ENCODE data around the gene NFKBIE. TPM values are rescaled to one million over a fixed set of nuclear protein-coding genes. Genes with fewer than 3 reads are reported as not detected.
A peak's percentile ranks its signal among the peaks of the same experiment; 100 is the strongest.

Gene NFKBIE
- total RNA-seq, 1 experiment from 2014 or later, result 9.7 TPM

GRCh38 chr6:44246663-44247337 is 18.6 kb downstream of the NFKBIE start, which contains the start of gene HSP90AB1:
HSP90AB1 (plus strand) TSS chr6:44247101; CDS start chr6:44248630, 1,529 bp downstream.
- Histone ChIP-seq H3K56ac (ENCODE audit: insufficient read length, low read depth, low read length) (no peak within 1 kb of the TSS), H3K23ac (ENCODE audit: insufficient read length, low read depth, low read length) (no peak within 1 kb of the TSS), H3K23me2 (ENCODE audit: insufficient read length, low read depth, low read length, poor library complexity, severe bottlenecking) (peaks cover 10% of the 10 kb centered on the region), H3K4ac (ENCODE audit: low read depth, low read length) (no peak within 1 kb of the TSS; the same call in 1 of the 2 replicates), H3K4me1 (ENCODE audit: insufficient read depth, low read length) (peaks cover 12% of the 10 kb centered on the region; the same call in 1 of the 2 replicates), H4K5ac (ENCODE audit: insufficient read length, low read depth, low read length) (no peak within 1 kb of the TSS), H3K27ac (ENCODE audit: insufficient read length, low read depth, low read length) (no peak within 1 kb of the TSS), H2BK20ac (ENCODE audit: low read depth, low read length, poor library complexity, severe bottlenecking) (no peak within 1 kb of the TSS), H4K20me1 (ENCODE audit: control insufficient read depth, insufficient read depth, insufficient read length) (no peaks in the 10 kb centered on the region), H3K18ac (ENCODE audit: insufficient read length, low read depth, low read length) (peak within 1 kb of the TSS; percentile 86), H3K9me3 (ENCODE audit: control insufficient read depth, low read depth, low read length) (no peaks in the 10 kb centered on the region), H3K79me2 (ENCODE audit: insufficient read depth, low read length) (peaks cover 27% of the 10 kb centered on the region), H2BK120ac (ENCODE audit: low read depth, low read length, poor library complexity, severe bottlenecking) (no peak within 1 kb of the TSS), H2BK12ac (ENCODE audit: insufficient read length, low read depth, low read length) (no peak within 1 kb of the TSS), H2AFZ (ENCODE audit: low read length) (no peak within 1 kb of the TSS), H3K79me1 (ENCODE audit: insufficient read depth, low read depth, low read length, poor library complexity, severe bottlenecking) (no peaks in the 10 kb centered on the region), H3K9ac (ENCODE audit: extremely low read depth, insufficient read length, low read length) (peak within 1 kb of the TSS; percentile 98), H3T11ph (ENCODE audit: low read length) (no peak within 1 kb of the TSS), H4K8ac (replicated peaks; ENCODE audit: insufficient read length, low read depth, low read length) (no peak within 1 kb of the TSS), H2AK5ac (ENCODE audit: insufficient read length, low read length) (no peak within 1 kb of the TSS), H3K14ac (ENCODE audit: insufficient read depth, low read length) (peak within 1 kb of the TSS; percentile 86), H2BK15ac (ENCODE audit: low read depth, low read length) (no peak within 1 kb of the TSS), H3K27me3 (ENCODE audit: insufficient read depth, low read length) (no peaks in the 10 kb centered on the region), H2BK5ac (ENCODE audit: insufficient read length, low read length) (no peak within 1 kb of the TSS), H3K4me2 (ENCODE audit: insufficient read depth, insufficient read length, low read length) (peak within 1 kb of the TSS; percentile 76), H4K91ac (ENCODE audit: insufficient read length, low read depth, low read length) (no peak within 1 kb of the TSS)
- TF ChIP-seq, protein P1, sequence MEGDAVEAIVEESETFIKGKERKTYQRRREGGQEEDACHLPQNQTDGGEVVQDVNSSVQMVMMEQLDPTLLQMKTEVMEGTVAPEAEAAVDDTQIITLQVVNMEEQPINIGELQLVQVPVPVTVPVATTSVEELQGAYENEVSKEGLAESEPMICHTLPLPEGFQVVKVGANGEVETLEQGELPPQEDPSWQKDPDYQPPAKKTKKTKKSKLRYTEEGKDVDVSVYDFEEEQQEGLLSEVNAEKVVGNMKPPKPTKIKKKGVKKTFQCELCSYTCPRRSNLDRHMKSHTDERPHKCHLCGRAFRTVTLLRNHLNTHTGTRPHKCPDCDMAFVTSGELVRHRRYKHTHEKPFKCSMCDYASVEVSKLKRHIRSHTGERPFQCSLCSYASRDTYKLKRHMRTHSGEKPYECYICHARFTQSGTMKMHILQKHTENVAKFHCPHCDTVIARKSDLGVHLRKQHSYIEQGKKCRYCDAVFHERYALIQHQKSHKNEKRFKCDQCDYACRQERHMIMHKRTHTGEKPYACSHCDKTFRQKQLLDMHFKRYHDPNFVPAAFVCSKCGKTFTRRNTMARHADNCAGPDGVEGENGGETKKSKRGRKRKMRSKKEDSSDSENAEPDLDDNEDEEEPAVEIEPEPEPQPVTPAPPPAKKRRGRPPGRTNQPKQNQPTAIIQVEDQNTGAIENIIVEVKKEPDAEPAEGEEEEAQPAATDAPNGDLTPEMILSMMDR (conservative IDR thresholded peaks at IDR 0.05), result no peak
- DNase-seq, result peak; percentile 97
- Mint-ChIP-seq H3K9me3 (peaks cover 3 to 4% of the 10 kb centered on the region in 2 experiments; a peak in 3 of 5 replicates), H3K36me3 (ENCODE audit: insufficient read depth in 1 of 3, low read depth in 3 of 3) (peaks cover 44 to 50% (median 48%) of the 10 kb centered on the region in 3 experiments), H3K4me3 (peak within 1 kb of the TSS; percentile 99 to 100), H3K27ac (peak within 1 kb of the TSS; percentile 97 to 100 (median 98)), H3K4me1 (peaks cover 35 to 41% of the 10 kb centered on the region in 2 experiments), H3K27me3 (ENCODE audit: low read depth) (peaks cover 12% of the 10 kb centered on the region)
- no CpG with 5 or more reads among the region's 34 CpGs for WGBS (ENCODE audit: extremely low coverage, insufficient read length, low lambda C conversion rate)

All from H9 (cell line).